ENCODE results near the gene ST8SIA6.
"Not testable (repeated sequence)": the region's sequence is repeated elsewhere in the genome, so short reads cannot be mapped to it uniquely, and the experiment has no call there.

Gene ST8SIA6
- total RNA-seq: 0.04 to 11.3 (median 0.58) reads per million in 3 experiments

- peak; percentile 43 for DNase-seq
These were observed at the start of gene ST8SIA6 for GRCh38 chr10:17454161-17455014. Gene ST8SIA6, minus strand, starts transcription at chr10:17454595. Its CDS starts 340 bp downstream, at chr10:17454255.

- DNase-seq: no peak
These were observed 49.4 kb upstream of the ST8SIA6 start for GRCh38 chr10:17503795-17504194.

- no peak for DNase-seq
These were observed 48.4 kb upstream of the ST8SIA6 start for GRCh38 chr10:17502814-17503213.

- DNase-seq: not testable (repeated sequence)
These were observed 44.6 kb upstream of the ST8SIA6 start for GRCh38 chr10:17499014-17499413.

- no peak for DNase-seq
These were observed 43.1 kb upstream of the ST8SIA6 start for GRCh38 chr10:17497446-17498030.

- no peak for DNase-seq
These were observed 40.3 kb upstream of the ST8SIA6 start for GRCh38 chr10:17494626-17495260.

- no peak for DNase-seq
These were observed 34.5 kb upstream of the ST8SIA6 start for GRCh38 chr10:17488848-17489247.

GRCh38 chr10:17483079-17483478, 28.7 kb upstream of the ST8SIA6 start:
- no peak for DNase-seq

GRCh38 chr10:17479822-17480221, 25.4 kb upstream of the ST8SIA6 start:
- no peak for DNase-seq

GRCh38 chr10:17479015-17479615, 24.7 kb upstream of the ST8SIA6 start:
- DNase-seq: no peak

- no peak for DNase-seq
These were observed 21.7 kb upstream of the ST8SIA6 start for GRCh38 chr10:17476073-17476472.

- DNase-seq: no peak
These were observed 21.3 kb upstream of the ST8SIA6 start for GRCh38 chr10:17475661-17476060.

GRCh38 chr10:17474595-17475323, 20.4 kb upstream of the ST8SIA6 start:
- DNase-seq: no peak

- no peak for DNase-seq
These were observed 19.0 kb upstream of the ST8SIA6 start for GRCh38 chr10:17473228-17473950.

- no peak for DNase-seq
These were observed 18.3 kb upstream of the ST8SIA6 start for GRCh38 chr10:17472481-17473227.

GRCh38 chr10:17470246-17470645, 15.9 kb upstream of the ST8SIA6 start:
- no peak for DNase-seq

- DNase-seq: no peak
These were observed 11.1 kb upstream of the ST8SIA6 start for GRCh38 chr10:17465328-17466125.

- DNase-seq: no peak
These were observed 10.2 kb upstream of the ST8SIA6 start for GRCh38 chr10:17464545-17464944.

- no peak for DNase-seq
These were observed 6.4 kb upstream of the ST8SIA6 start for GRCh38 chr10:17460756-17461155.

- no peak for DNase-seq
These were observed 2.7 kb upstream of the ST8SIA6 start for GRCh38 chr10:17457083-17457482.

All from central memory CD4-positive, alpha-beta T cell (primary cell).